ENCODE results near the gene FOXF2.

- TF ChIP-seq, protein P1, sequence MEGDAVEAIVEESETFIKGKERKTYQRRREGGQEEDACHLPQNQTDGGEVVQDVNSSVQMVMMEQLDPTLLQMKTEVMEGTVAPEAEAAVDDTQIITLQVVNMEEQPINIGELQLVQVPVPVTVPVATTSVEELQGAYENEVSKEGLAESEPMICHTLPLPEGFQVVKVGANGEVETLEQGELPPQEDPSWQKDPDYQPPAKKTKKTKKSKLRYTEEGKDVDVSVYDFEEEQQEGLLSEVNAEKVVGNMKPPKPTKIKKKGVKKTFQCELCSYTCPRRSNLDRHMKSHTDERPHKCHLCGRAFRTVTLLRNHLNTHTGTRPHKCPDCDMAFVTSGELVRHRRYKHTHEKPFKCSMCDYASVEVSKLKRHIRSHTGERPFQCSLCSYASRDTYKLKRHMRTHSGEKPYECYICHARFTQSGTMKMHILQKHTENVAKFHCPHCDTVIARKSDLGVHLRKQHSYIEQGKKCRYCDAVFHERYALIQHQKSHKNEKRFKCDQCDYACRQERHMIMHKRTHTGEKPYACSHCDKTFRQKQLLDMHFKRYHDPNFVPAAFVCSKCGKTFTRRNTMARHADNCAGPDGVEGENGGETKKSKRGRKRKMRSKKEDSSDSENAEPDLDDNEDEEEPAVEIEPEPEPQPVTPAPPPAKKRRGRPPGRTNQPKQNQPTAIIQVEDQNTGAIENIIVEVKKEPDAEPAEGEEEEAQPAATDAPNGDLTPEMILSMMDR (IDR thresholded peaks at IDR 0.05) = no peak
- TF ChIP-seq POLR2A (IDR thresholded peaks at IDR 0.05) (no peak), EP300 (IDR thresholded peaks at IDR 0.05) (no peak)
Measured at GRCh38 chr6:1400126-1400850, 10.9 kb downstream of the FOXF2 start.
